HG02571 (cell line): Measurements from ENCODE around the gene SH2D1B.
"Not testable (repeated sequence)": the region's sequence is repeated elsewhere in the genome, so short reads cannot be mapped to it uniquely, and the experiment has no call there.

Experiments
- ATAC-seq: cut with Tn5 transposase; IDR thresholded peaks from one replicate; pipeline ENCODE4 v1.9.1; 2021; ENCODE audit warnings: mild to moderate bottlenecking, moderate library complexity; ENCODE audit not compliant: unreplicated experiment

Gene SH2D1B

DNA sequence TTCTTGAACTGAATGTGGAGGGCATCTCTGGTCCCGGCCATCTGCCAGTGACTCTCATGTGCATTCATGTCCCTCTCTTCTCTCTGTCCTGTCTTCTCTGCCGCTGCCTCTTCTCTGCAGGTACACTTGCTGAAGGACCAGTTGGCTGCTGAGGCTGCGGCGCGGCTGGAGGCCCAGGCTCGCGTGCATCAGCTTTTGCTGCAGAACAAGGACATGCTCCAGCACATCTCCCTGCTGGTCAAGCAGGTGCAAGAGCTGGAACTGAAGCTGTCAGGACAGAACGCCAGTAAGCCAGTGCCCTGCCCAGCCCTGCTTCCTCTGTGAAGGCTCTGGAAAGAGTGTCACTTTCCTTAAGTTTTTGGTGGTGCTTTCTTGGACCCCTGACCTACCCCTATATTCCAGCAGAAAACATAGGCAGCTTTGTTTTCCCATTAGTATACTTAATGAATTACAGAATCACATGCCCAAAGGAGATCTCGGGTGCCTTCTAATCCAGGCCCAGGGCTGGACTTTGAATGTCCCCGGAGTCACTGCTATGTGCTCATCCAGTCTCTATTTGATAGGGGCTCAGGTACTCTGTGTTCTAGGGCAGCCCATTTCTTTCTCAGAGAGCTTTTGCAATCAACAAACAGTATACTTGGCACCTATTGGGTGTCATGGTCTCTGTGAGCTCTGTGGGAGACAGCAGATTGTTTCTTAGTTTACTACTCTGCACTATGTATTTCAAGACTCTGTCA, 46.5 kb downstream of the SH2D1B start:
- no peak for ATAC-seq

- no peak for ATAC-seq
These were observed 47.4 kb downstream of the SH2D1B start for GRCh38 chr1:162364498-162364897.

- ATAC-seq, result no peak
These were observed 48.1 kb downstream of the SH2D1B start for GRCh38 chr1:162363823-162364222.

GRCh38 chr1:162361349-162361748, 50.6 kb downstream of the SH2D1B start:
- no peak for ATAC-seq

- no peak for ATAC-seq
These were observed 51.1 kb downstream of the SH2D1B start for GRCh38 chr1:162360874-162361260.

DNA sequence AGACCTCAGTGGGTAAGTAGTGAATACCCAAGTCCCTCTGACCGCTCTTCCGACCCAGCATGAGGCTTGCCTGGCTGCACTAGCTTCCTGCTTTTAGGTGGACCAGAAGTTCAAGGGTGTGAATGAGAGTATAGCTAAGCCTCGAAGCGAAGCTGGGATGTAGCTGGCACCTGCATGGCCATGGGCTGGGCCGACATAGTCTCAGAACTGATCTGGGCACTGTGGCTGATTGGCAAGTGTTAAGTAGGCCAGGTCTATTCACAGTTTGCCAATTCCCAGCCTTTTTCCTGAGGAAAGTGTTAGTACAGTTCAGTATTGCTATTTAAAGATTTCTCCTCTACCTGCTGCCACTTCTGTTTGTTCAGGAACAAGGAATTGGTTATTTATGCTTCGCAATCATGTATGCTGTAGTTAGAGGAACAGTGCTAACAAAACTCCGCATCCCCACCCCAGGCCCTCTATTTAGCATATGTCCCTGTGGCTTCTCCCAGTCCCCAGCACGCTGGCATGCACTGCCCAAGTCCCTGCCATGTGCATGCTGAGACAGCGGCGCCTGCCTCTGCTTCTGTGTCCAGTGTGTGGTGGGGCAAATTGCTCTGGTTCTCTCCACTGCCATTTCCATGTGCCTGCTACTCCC, 51.6 kb downstream of the SH2D1B start:
- no peak for ATAC-seq

GRCh38 chr1:162359523-162360236, 52.3 kb downstream of the SH2D1B start:
- ATAC-seq, result no peak

DNA sequence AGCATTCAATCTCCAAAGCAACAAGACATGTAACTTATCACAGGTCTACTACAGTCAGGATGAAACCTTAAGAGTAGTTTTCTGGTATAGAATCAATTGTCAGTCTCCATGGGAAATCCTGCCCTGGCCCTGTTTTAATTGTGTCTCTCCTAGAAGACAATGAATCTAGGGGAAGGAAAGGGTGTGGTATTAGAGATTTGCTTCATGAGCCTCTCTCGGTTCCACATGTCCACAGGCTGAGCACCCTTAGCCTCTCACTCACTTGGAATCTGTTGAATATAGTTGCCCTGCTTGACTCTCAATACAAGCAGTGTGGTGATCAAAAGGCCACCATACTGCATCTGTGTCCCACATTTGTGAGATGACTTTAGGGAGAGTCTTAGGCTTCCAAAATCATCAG, 53.0 kb downstream of the SH2D1B start:
- no peak for ATAC-seq

- ATAC-seq, result no peak
These were observed 54.2 kb downstream of the SH2D1B start for GRCh38 chr1:162357681-162358266.

DNA sequence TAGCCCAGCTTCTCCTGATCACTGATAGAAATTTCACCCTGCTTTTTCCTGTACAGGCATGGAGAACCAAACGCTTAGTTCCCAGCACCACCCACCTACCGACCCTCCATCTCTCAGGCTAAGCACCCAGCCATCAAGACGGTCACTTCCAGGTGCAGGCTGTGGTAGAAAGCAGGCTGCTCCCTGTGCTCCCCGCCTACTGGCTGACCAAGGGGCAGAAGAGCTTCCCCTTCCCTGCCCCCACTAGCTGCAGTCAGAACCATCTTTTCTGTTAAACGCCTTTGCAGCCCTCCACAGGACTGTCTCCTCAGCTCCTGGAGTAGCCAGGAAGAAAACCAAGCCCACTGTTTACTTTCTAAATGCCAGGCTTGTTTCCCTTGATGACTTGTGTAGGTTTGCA, 58.2 kb downstream of the SH2D1B start:
- ATAC-seq, result no peak

DNA sequence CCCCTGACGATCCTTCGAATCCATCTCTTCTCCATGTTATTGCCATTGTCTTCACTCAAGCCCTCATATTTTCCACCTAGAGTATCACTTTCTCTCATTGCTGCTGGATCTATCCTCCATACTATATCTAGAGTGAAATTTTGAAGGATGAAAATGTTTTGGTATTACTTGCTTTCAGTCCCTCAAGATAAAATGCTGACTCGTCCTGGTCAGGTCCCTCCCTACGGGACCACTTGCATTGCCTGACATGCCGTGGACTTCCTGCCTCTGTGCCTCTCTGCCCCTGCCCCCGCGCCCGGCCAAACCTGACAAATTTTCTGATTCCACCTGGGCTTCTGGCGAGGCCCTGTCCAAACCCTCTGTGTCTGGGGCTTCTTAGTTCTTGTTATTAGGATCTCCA, 58.9 kb downstream of the SH2D1B start:
- no peak for ATAC-seq

DNA sequence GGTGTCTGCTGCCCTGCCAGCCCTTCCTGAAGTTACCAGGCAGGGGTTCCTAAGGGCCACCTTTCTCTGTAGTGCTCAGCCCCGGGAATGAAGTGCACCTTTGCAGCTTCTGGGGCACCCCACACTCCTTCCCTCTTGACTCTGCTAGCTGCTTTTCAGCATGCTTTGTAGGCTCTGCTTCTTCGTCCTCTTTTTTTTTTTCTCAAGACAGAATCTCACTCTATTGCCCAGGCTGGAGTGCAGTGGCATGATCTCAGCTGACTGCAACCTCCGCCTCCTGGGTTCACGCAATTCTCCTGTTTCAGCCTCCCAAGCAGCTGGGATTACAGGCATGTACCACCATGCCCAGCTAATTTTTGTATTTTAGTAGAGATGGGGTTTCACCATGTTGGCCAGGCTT, 60.1 kb downstream of the SH2D1B start:
- not testable (repeated sequence) for ATAC-seq

DNA sequence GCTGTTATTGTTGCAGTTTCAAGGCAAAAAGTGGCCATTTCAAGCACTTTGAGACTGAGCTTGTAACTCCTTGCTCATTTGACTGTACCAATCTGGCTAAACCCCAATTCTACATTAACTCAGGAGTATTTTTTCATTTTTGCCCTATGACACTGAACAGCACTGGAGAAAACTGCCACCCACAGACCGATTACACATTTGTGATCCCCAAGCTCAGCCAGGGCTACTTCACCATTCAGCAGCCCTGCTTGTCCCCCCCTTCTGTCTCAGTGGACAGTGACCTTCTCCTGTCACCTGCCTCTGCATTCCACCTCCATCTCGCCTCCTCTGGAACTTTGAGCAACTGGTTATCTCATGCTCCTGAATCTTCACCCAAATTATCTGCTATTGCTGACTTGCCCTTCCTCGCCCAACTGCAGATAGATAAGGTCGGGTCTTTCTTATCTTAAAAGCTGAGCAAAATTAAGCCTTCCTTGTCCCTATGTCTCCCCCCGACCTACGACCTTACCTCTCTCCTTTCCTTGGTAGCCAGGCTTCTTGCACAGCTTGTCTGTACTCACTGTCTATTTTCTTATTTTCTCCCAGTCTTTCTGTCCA, 60.6 kb downstream of the SH2D1B start:
- ATAC-seq, result no peak

- ATAC-seq, result no peak
These were observed 62.2 kb downstream of the SH2D1B start for GRCh38 chr1:162349635-162350330.

DNA sequence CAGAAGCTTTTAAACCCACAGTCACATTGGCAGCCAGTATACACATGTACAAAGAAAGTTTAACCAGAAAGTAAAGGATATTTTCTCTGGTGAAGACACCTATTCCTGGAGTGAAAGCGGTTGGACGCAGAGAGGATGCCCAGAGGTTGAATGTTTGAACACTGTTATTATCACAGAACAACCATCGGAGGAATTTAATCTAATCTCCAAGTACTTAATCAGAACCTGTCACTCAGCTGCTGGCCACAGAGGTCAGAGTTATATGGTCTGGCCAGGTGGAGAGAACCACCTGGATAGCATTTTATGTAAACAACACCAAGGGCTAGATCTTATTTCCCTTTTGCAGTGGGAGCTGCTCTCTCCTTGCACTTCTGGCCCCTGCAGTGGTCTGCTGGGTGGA, 64.7 kb downstream of the SH2D1B start:
- ATAC-seq, result no peak
